A549 (cell line): ENCODE results near the gene ARHGEF26.

ENCODE experiments used
- CBX8 ChIP-seq: fragments of 200-600 bp; sonication (generic); IDR thresholded peaks from 2 replicates; pipeline ENCODE4 v1.6.1; 2016
- CEBPB ChIP-seq, 2 experiments: fragments of >200 bp in 1 of 2; sonication (Bioruptor Twin) in 1 of 2; formaldehyde crosslinking in 1 of 2; IDR thresholded peaks; 2 replicates each; pipeline ENCODE4 v1.6.1; 2012 to 2016
- CHD2 ChIP-seq: fragments of 150-350 bp; IDR thresholded peaks from 2 replicates; pipeline ENCODE4 v1.6.1; 2014; ENCODE audit warnings: low read length; ENCODE audit not compliant: partially characterized antibody
- CTCF ChIP-seq: fragments of >200 bp; sonication (Bioruptor Twin); formaldehyde crosslinking; IDR thresholded peaks from 3 replicates; pipeline ENCODE4 v1.5.1; 2016
- EP300 ChIP-seq, 2 experiments: fragments of >200 bp; sonication (Bioruptor Twin); formaldehyde crosslinking; IDR thresholded peaks; 2 replicates in 1 of 2; 3 replicates in 1 of 2; pipeline ENCODE4 v1.6.1; 2016 to 2017
- JUNB ChIP-seq: fragments of >200 bp; sonication (Bioruptor Twin); formaldehyde crosslinking; IDR thresholded peaks from 2 replicates; pipeline ENCODE4 v1.6.1; 2016
- MAFK ChIP-seq: fragments of 450-650 bp; IDR thresholded peaks from 2 replicates; pipeline ENCODE4 v1.6.1; 2014; ENCODE audit not compliant: partially characterized antibody
- MAX ChIP-seq: IDR thresholded peaks from 2 replicates; pipeline ENCODE4 v1.6.1; 2012
- POLR2A ChIP-seq: IDR thresholded peaks from 2 replicates; pipeline ENCODE4 v1.6.1; 2012; ENCODE audit warnings: mild to moderate bottlenecking, low read length
- RAD21 ChIP-seq, 2 experiments: fragments of >200 bp in 1 of 2; sonication (Bioruptor Twin) in 1 of 2; formaldehyde crosslinking in 1 of 2; IDR thresholded peaks in 1 of 2; conservative IDR thresholded peaks in 1 of 2; 2 replicates in 1 of 2; 3 replicates in 1 of 2; pipeline ENCODE4 v1.6.1; 2012 to 2018; ENCODE audit warnings: inconsistent platforms in 1 of 2
- RCOR1 ChIP-seq: fragments of 150-350 bp; IDR thresholded peaks from 2 replicates; pipeline ENCODE4 v1.6.1; 2014; ENCODE audit warnings: antibody characterized with exemption, low read length, low read depth
- RFX5 ChIP-seq: fragments of 450-650 bp; IDR thresholded peaks from 2 replicates; pipeline ENCODE4 v1.7.1; 2014; ENCODE audit warnings: antibody characterized with exemption, mild to moderate bottlenecking, moderate library complexity
- TF ChIP-seq, protein P1 (sequence below): fragments of 200-600 bp; sonication (generic); IDR thresholded peaks from 2 replicates; pipeline ENCODE4 v1.6.1; 2016; ENCODE audit warnings: antibody characterized with exemption, mild to moderate bottlenecking, moderate library complexity

GRCh38 chr3:154191520-154191919, 70.3 kb downstream of the ARHGEF26 start:
- TF ChIP-seq CHD2 (no peak), EP300 (IDR thresholded peaks at IDR 0.05) (no peak), POLR2A (no peak), JUNB (no peak), MAX (no peak), CTCF (no peak), RCOR1 (no peak), CBX8 (no peak), CEBPB (IDR thresholded peaks at IDR 0.05) (no peak), RAD21 (conservative IDR thresholded peaks at IDR 0.05 in 1 of 2, IDR thresholded peaks at IDR 0.05 in 1 of 2) (no peak), MAFK (no peak), RFX5 (no peak)
- TF ChIP-seq, protein P1, sequence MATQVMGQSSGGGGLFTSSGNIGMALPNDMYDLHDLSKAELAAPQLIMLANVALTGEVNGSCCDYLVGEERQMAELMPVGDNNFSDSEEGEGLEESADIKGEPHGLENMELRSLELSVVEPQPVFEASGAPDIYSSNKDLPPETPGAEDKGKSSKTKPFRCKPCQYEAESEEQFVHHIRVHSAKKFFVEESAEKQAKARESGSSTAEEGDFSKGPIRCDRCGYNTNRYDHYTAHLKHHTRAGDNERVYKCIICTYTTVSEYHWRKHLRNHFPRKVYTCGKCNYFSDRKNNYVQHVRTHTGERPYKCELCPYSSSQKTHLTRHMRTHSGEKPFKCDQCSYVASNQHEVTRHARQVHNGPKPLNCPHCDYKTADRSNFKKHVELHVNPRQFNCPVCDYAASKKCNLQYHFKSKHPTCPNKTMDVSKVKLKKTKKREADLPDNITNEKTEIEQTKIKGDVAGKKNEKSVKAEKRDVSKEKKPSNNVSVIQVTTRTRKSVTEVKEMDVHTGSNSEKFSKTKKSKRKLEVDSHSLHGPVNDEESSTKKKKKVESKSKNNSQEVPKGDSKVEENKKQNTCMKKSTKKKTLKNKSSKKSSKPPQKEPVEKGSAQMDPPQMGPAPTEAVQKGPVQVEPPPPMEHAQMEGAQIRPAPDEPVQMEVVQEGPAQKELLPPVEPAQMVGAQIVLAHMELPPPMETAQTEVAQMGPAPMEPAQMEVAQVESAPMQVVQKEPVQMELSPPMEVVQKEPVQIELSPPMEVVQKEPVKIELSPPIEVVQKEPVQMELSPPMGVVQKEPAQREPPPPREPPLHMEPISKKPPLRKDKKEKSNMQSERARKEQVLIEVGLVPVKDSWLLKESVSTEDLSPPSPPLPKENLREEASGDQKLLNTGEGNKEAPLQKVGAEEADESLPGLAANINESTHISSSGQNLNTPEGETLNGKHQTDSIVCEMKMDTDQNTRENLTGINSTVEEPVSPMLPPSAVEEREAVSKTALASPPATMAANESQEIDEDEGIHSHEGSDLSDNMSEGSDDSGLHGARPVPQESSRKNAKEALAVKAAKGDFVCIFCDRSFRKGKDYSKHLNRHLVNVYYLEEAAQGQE: no peak
